AG04450 (cell line): Measurements from ENCODE around the gene TREM2. TPM values are rescaled to one million over a fixed set of nuclear protein-coding genes. Genes with fewer than 3 reads are reported as not detected.
"Not testable (repeated sequence)": the region's sequence is repeated elsewhere in the genome, so short reads cannot be mapped to it uniquely, and the experiment has no call there.

Experiments
- CTCF ChIA-PET: fragments of 300-600, 350-600 bp; formaldehyde crosslinking; extraction: SDS; loops from one replicate; lab custom pipeline; 2022; ENCODE audit warnings: antibody characterized with exemption, inconsistent platforms; lab: Charles Lee
- POLR2A ChIA-PET: fragments of 350-600 bp; formaldehyde crosslinking; extraction: SDS; loops from one replicate; lab custom pipeline; 2021; ENCODE audit warnings: antibody characterized with exemption, inconsistent platforms; lab: Yijun Ruan, JAX
- DNase-seq: peaks from one replicate; pipeline ENCODE4 v3.0.0-alpha.2; 2011; ENCODE audit warnings: low read depth, low spot score
- H3K27ac ChIP-seq: one replicate; pipeline ENCODE4 v1.5.1; 2012; ENCODE audit warnings: low read depth, low read length, control low read depth
- H3K27me3 ChIP-seq: one replicate; pipeline ENCODE4 v1.6.0; 2012; ENCODE audit warnings: low read length; ENCODE audit not compliant: control insufficient read depth, insufficient read depth
- H3K4me3 ChIP-seq: 2 replicates; pipeline ENCODE4 v1.5.1; 2011; ENCODE audit warnings: mild to moderate bottlenecking, low read depth, low read length, control low read depth
- H3K9me3 ChIP-seq: 2 replicates; pipeline ENCODE4 v1.5.1; 2012; ENCODE audit warnings: low read length; ENCODE audit not compliant: control insufficient read depth, insufficient read depth
- CTCF ChIP-seq: IDR thresholded peaks from 2 replicates; pipeline ENCODE4 v1.5.1; 2011; ENCODE audit warnings: low read depth, low read length, control low read depth, inconsistent platforms
- polyA plus RNA-seq: library from polyadenylated mRNA; depleted of rRNA; stranded (reverse); fragments of >200 nt; gene quantifications from 2 replicates; pipeline ENCODE4 v1.2.3, GENCODE V29; 2011

The TREM2 gene
- polyA plus RNA-seq, 1 experiment: 0.07 TPM

GRCh38 chr6:41190791-41191190 is 27.9 kb upstream of the TREM2 start:
- CTCF ChIA-PET: no interaction called here
- H3K9me3 ChIP-seq: no peaks in the 10 kb centered on the region; the same call in 1 of the 2 replicates
- TF ChIP-seq CTCF: no peak
- POLR2A ChIA-PET: no interaction called here
- no peaks in the 10 kb centered on the region for H3K27me3 ChIP-seq
- no peak overlapping the region for H3K4me3 ChIP-seq
- DNase-seq: no peak
- H3K27ac ChIP-seq: no peak overlapping the region

DNA sequence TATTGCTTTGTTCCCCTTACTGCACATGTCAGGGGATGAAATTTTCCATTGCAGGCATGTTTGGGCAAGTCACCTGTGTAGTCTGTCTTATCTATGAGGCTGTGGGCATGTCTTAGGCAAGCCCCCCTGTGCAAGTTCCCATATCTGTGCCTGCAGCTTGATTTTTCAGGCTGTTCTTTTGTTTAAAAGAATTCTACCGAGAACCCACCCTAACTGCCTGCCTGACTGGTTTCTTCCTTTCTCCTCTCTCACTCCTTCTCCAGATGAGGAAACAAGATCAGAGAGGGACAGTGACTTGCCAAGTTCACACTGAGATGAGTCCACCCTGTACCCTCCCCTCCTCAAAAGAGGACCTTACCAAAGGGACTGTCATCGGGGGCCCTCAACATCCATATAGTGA is 27.1 kb upstream of the TREM2 start:
- TF ChIP-seq CTCF: no peak
- no peak for DNase-seq
- Histone ChIP-seq H3K27ac (no peak overlapping the region), H3K4me3 (no peak overlapping the region), H3K9me3 (no peaks in the 10 kb centered on the region; the same call in 1 of the 2 replicates), H3K27me3 (no peaks in the 10 kb centered on the region)
- ChIA-PET CTCF (no interaction called here), POLR2A (no interaction called here)

DNA sequence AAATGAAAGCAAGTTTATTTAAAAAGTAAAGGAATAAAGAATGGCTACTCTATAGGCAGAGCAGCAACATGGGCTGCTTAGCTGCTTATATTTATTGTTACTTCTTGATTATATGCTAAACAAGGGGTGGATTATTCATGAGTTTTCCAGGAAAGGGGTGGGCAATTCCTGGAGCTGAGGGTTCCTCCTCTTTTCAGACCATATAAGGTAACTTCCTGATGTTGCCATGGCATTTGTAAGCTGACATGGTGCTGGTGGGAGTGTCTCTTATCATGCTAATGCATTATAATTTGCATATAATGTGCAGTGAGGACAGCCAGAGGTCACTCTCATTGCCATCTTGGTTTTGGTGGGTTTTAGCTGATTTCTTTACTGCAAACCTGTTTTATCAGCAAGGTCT is 26.1 kb upstream of the TREM2 start:
- CTCF ChIA-PET, H3K27me3 ChIP-seq, H3K27ac ChIP-seq, H3K4me3 ChIP-seq, H3K9me3 ChIP-seq, DNase-seq: not testable (repeated sequence)
- POLR2A ChIA-PET: interaction anchor here (0.6 kb wide), 1 partner anchor 433 kb away, joined by 3 read pairs; no protein-coding TSS in a partner anchor

- no peak for TF ChIP-seq CTCF
- peaks cover 4% of the 10 kb centered on the region for H3K27me3 ChIP-seq
- CTCF ChIA-PET: interaction anchor here (0.6 kb wide), 1 partner anchor 258 kb away, joined by 3 read pairs; no protein-coding TSS in a partner anchor
- no peak overlapping the region for H3K27ac ChIP-seq
- no peaks in the 10 kb centered on the region; the same call in 1 of the 2 replicates for H3K9me3 ChIP-seq
- no peak for DNase-seq
- POLR2A ChIA-PET: no interaction called here
- no peak overlapping the region for H3K4me3 ChIP-seq
Observed at GRCh38 chr6:41187924-41188886, 25.3 kb upstream of the TREM2 start.

GRCh38 chr6:41186031-41186562 is 23.2 kb upstream of the TREM2 start:
- ChIA-PET POLR2A (interaction anchor here (0.6 kb wide), 1 partner anchor 91 kb away, joined by 6 read pairs; no protein-coding TSS in a partner anchor), CTCF (interaction anchor here (1.6 kb wide), 1 partner anchor 94 kb away, joined by 5 read pairs; no protein-coding TSS in a partner anchor)
- DNase-seq: no peak
- H3K9me3 ChIP-seq: no peaks in the 10 kb centered on the region; the same call in 1 of the 2 replicates
- TF ChIP-seq CTCF: no peak
- H3K27me3 ChIP-seq: peaks cover 4% of the 10 kb centered on the region
- H3K27ac ChIP-seq: no peak overlapping the region
- no peak overlapping the region for H3K4me3 ChIP-seq
